GM12864 (cell line): ENCODE measurements around the gene ZNF438.

Experiments used
- DNase-seq: peaks from one replicate; pipeline ENCODE4 v3.0.0-alpha.2; 2011; ENCODE audit warnings: low read depth
- H3K4me3 ChIP-seq: 2 replicates; pipeline ENCODE4 v1.5.1; 2011; ENCODE audit warnings: mild to moderate bottlenecking, low read depth, low read length, control low read depth
- TF ChIP-seq, protein P1 (sequence below): IDR thresholded peaks from 2 replicates; pipeline ENCODE4 v1.5.1; 2011; ENCODE audit warnings: low read depth, mild to moderate bottlenecking, moderate library complexity, low read length, control low read depth, inconsistent platforms; ENCODE audit errors: missing control alignments

The ZNF438 gene

DNA sequence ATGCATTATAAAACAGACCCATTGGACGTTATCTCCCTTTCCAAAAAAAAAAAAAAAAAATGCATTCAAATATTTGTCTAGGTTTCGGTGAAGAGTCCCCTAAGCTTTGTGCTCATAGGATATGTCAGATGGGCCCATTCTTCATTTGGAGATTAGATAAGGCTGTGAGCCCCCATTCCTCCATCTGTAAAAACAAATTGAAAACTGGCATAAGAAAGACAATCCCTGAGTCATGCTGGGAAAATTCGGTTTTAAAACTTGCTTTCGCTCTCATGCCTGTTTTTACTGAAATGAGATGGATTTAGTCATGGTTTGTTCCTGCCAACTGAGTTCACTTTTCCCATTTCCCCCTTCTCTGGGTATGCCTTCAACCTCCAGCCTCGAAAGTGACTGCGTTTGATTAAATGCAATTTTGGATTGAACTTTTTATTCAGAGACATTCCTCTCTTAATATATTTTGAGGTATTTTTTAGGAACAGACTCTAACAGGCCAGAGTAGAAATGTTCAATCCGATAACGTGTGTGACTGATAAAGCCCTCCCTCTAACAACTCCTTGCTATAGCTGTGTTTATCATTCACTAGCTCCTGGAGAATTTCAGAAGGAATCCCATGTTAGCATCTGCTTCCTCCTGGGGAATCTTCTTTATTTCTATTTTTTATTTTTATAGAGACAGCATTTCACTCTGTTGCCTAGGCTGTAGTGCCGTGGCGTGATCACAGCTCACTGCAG, 211.2 kb downstream of the ZNF438 start:
- TF ChIP-seq, protein P1, sequence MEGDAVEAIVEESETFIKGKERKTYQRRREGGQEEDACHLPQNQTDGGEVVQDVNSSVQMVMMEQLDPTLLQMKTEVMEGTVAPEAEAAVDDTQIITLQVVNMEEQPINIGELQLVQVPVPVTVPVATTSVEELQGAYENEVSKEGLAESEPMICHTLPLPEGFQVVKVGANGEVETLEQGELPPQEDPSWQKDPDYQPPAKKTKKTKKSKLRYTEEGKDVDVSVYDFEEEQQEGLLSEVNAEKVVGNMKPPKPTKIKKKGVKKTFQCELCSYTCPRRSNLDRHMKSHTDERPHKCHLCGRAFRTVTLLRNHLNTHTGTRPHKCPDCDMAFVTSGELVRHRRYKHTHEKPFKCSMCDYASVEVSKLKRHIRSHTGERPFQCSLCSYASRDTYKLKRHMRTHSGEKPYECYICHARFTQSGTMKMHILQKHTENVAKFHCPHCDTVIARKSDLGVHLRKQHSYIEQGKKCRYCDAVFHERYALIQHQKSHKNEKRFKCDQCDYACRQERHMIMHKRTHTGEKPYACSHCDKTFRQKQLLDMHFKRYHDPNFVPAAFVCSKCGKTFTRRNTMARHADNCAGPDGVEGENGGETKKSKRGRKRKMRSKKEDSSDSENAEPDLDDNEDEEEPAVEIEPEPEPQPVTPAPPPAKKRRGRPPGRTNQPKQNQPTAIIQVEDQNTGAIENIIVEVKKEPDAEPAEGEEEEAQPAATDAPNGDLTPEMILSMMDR: no peak
- DNase-seq: no peak
- H3K4me3 ChIP-seq: no peak overlapping the region

DNA sequence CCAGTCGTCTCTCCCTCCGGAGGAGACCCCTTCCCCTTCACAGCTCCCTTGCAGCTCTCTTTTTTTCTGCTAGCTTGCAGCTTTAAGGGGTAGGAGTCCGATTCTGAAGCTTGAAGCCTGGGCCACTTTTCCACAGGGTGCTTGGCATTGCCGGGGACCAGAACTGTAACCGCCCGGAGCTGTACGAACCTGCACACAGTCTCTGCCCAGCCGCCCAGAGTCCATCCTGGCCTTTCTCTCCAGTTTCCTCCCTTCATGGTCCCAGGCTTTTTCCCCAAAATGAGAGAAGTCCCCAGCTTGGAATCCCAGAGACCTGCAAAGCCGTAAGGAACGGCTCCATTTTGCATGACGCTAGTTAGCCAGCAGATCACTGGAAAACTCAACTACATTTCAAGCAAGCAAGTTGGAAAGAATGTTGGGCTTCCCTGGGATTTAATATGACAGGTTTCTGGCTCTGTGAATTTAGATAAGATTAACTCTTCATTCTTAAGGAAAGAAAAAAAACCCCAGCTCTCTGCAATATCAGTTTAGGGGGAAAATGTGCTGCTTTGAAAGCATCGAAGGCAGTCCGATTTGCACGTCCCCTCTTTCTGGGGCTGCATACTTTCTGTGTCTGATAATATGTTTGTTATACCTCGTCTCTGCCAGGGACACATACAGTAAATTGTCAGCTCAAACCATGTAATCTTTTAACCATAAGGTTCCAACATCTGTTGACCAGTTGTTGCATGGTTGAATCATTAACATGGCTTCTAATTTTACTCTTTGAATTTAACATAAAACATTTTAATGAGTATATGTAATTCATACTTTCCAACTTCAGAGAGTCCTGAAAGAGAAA, 212.1 kb downstream of the ZNF438 start:
- TF ChIP-seq, protein P1: no peak
- no peak overlapping the region for H3K4me3 ChIP-seq
- DNase-seq: no peak

DNA sequence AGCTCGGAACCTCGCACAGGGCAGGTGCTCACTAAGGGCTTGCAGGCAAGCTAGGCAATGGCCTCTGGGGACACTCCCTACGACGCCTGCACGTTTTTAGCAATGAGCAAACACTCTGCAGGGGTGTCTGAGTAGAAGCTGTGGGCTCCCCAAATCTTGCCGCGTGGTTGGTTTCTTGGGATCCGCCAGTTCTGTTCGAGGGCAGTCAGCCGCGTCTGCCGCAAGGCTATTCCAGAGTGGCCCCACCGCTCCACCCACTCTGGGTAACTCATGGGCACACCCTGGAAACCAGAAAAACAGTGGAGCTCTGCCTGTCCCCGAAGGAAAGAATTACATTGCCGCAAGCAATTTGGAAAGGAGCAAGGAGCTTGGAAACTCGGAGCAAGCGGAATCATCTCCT, 212.8 kb downstream of the ZNF438 start:
- H3K4me3 ChIP-seq: no peak overlapping the region
- TF ChIP-seq, protein P1: no peak
- no peak for DNase-seq

DNA sequence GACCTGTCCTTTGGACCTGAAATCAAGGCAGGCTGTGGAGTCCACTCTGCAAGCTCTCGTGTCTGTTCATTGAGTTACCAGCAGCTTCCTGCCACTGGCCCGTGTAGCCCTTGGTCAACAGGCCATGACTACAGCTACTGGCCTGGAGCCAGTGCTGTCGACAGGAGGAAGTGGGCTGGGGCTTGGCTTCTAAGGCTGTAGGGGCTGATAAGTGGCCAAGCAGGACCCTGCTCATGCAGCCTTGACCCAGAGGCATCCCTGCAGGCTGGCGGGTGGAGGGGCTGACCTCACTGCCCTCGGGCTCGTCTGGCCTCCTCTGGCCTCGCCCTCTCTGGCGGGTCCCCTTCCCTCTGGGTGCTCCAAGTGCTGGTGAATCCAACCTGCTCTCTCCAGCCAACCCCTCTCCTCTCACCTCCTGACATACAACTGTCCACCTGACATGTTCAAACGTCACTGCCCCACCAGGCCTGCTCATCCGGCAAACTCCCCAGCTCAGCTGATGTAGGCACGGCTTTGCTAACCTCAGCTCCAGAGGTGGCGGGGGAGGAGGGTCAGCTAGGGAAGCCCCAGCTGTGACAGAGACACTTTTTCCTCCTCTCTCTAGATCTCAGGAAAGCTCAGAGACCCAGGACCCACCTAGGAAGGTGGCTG, 213.5 kb downstream of the ZNF438 start:
- TF ChIP-seq, protein P1: no peak
- no peak overlapping the region for H3K4me3 ChIP-seq
- DNase-seq: no peak

DNA sequence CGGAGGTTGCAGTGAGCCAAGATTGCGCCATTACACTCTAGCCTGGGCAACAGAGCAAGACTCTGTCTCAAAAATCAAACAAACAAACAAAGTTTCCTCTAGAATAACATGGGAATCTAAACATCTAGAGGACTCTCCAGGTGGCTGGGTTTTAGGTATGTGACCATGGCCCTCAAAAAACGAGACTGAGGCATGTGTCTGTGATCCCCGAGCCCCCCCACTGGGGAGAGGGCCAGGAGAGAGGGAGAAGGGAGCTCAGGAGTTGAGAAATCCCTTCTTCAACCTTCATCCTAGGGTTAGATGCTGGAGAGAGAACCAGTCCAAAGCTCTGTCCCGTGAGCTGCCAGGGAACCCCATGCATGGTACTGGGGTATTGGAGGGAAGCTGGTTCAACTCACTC, 214.1 kb downstream of the ZNF438 start:
- DNase-seq: no peak
- TF ChIP-seq, protein P1: no peak
- no peak overlapping the region for H3K4me3 ChIP-seq

DNA sequence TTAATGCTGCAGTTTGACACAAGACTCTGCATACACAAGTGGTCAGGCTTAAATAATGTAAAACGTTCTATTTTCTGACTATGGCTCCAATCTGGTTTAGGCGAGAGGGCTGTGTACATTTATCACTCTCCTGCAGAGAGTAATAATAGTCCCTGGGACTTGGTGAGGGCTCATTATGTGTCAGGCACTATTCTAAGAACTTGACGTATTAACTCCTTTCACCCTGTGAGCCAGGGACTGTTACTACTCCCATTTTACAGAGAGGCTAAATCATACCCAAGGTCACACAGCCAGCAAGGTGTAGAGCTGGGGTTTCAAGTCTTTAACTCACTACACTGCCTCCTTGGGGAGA, 214.9 kb downstream of the ZNF438 start:
- TF ChIP-seq, protein P1: no peak
- DNase-seq: no peak
- H3K4me3 ChIP-seq: no peak overlapping the region
